HG03039 (cell line): ENCODE data around the gene SLC22A15.
A peak's percentile ranks its signal among the peaks of the same experiment; 100 is the strongest.

ENCODE experiments used
- ATAC-seq: cut with Tn5 transposase; IDR thresholded peaks from one replicate; pipeline ENCODE4 v1.9.1; 2021; ENCODE audit warnings: mild to moderate bottlenecking, moderate library complexity; ENCODE audit not compliant: unreplicated experiment

Gene SLC22A15

DNA sequence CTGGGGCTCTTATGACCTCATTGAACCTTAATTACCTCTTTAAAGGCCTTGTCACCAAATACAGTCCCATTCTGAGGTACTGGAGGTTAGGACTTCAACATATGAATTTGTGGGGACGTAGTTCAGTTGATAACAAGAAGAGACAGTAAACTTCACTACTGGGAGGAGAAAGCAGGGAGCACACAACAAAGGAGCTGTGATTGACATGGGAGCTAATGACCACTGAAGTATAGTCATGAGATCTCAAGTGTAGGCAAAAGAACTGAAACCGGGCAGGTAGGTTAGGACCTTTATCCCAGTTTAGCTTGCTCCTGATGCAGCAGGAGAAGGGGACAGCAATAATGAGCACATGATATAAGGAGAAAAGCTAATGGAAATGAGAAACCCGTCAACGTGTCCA is 123.1 kb downstream of the SLC22A15 start:
- ATAC-seq, result no peak

DNA sequence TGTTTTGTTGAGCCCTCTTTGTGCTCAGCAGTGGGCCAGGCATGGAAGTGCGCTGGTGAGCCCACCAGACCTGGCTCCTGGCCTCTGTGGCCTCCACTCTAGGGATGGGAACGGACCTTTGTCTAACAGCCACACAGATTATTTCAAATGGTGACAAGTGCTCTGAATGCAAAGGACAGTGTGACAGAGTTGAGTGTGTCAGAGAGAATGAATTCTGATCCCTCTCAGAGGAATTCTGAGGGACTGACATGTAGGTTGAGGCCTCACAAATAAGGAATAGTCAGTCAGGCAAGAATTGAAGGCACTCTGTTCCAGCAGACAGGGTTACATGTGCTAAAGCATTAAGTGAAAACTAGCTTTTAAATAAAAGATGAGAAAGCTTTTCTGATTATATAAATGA is 123.6 kb downstream of the SLC22A15 start:
- no peak for ATAC-seq

GRCh38 chr1:116104667-116105066 is 128.4 kb downstream of the SLC22A15 start:
- ATAC-seq, result no peak

GRCh38 chr1:116105996-116106395 is 129.7 kb downstream of the SLC22A15 start:
- ATAC-seq, result no peak

- ATAC-seq, result no peak
These were observed 130.3 kb downstream of the SLC22A15 start for GRCh38 chr1:116106646-116107045.

DNA sequence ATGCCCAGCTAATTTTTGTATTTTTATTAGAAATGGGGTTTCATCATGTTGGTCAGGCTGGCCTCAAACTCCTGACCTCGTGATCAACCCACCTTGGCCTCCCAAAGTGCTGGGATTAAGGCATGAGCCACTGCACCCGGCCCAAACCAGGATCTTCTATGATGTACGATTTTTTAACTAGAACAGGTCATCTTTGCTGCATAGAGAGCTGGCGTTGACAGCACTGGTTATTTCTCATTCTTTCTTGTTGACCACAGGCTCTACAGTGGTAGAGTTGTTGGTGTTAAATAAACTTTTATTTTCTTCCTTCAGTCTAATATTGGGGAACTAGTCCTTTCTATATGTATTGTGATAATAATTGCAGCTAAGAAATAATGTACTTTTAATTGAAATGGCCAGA is 131.1 kb downstream of the SLC22A15 start:
- ATAC-seq, result no peak

DNA sequence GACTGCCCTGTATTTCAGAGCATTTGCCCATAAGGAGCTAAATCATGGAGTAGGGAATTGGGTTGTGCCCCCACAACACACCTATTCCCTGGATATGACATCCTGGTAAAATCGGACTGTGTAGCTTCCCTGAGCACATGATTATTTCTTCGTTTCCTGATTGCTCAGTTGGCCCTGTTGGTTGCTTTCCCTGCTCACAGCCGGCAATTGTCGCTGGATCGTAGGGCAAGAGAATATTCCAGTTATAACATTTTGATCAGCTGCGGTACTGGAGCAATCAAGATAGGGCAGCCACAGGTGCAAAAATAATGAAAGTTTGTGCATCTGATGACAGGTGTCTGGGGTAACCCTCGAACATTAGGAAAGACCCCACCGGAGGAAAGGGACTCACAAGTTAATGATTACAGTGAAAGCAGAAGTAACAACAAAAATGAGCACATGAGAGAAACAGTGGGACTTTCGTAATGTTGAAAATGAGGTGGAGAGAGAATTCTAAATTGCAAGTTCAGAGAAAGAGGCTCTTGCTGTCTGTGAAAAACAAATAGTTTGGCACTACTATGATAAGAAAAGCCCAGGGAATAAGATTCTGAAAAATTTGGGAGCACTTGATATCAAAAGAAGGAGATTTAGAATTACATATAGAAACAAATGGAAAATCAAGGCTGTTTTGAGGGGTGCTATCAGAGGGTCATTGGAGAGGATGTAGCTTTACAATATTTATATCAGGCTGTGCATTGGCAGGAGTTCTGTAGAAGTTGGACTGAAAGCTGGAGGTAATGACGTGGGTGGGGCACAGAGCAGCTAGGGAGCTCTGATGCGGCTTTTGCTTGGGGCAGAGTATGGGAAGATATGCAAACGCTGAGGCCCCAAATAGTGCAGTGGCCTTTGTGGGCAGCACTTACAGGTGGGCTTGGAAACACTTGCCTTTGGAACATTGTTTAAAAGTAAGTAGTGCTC is 134.5 kb downstream of the SLC22A15 start, which contains the start of gene MAB21L3:
Gene MAB21L3, plus strand, starts transcription at position 833 of the 957 bp plus-strand sequence. CDS start 1,217 bp downstream, outside the sequence.
- ATAC-seq, result peak; percentile 52

- ATAC-seq, result no peak
These were observed 135.3 kb downstream of the SLC22A15 start for GRCh38 chr1:116111524-116112021.

GRCh38 chr1:116112388-116113140 is 136.3 kb downstream of the SLC22A15 start:
- no peak for ATAC-seq

- ATAC-seq, result no peak
These were observed 137.3 kb downstream of the SLC22A15 start for GRCh38 chr1:116113615-116114014.

GRCh38 chr1:116115476-116116439 is 139.4 kb downstream of the SLC22A15 start:
- ATAC-seq, result no peak

DNA sequence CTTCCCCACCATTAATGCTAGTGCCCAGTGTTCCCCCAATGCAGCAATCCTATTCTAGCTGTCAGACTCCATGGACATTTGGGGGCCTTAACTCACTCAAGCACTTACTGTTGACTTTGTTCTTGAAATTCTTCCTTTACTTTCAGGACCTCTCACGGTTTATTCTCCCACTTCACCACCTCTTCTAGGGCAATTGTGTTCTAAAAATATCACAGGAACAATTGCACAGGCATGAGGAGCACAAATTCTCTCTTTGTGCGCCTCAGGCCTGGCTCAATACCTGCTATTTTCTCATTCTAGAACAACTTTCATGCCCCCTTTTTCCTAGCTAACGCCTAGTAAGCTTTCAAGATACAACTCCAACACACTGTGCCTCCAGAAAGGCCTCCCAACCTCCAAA is 142.2 kb downstream of the SLC22A15 start:
- no peak for ATAC-seq
